Bronchus fibroblast of lung (primary cell): ENCODE results near the gene GORASP2. TPM values are rescaled to one million over a fixed set of nuclear protein-coding genes. Genes with fewer than 3 reads are reported as not detected.

Source experiments
- total RNA-seq: library from RNA; depleted of rRNA; stranded (reverse); fragments of >200 nt; gene quantifications from 2 replicates; pipeline ENCODE4 v1.2.3, GENCODE V29; 2015

The GORASP2 gene
- 104 and 111 TPM in 2 replicates for total RNA-seq

DNA sequence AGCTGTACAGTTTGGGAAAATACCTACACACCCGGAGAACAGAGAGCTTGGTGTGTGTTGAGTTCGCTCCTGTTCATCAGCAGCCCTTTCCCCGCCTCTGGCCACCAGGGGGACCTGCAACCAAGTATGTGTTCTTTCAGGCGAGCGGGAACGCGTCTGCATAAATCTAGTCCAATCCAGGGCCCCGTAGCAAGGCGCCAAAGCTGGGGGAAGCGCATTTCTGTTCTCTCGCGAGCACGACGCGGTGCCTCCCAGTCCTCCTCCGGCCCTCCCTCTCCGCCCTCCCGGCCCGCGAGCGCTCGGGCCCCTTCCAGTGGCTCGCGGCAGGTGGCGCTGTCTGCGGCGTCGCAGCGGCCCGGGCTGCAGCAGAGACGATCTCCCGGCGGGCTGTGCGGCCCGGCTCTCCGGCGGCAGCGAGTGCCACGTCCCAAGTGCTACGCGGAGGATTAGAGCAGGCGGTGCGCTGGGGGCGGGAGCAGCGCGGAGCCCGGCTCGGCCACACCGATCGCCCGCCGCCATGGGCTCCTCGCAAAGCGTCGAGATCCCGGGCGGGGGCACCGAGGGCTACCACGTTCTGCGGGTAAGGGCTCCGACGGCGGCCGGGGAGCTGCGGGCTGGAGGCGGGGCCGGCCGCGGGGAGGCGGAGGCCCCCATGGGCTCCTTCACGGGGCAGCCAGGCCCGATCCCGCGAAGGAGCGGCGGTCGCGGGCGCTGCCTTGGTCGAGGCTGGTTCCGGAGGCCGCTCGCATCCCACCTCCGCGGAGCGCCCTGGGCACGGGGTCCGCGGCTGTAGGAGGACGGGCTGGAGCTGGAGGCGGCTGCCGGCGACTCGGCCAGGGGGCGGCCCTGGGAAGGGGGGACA is at the start of gene GORASP2:
TSS of gene GORASP2 (plus strand) at position 430 of the 862 bp plus-strand sequence. CDS start at position 518, 88 bp downstream.

Other genes with a start within 250 kb of the GORASP2 start
- not detected in 2 replicates for gene SP5, start 213.9 kb upstream of the GORASP2 start, total RNA-seq
- not detected in 2 replicates for gene ERICH2, start 158.9 kb upstream of the GORASP2 start, total RNA-seq
- not detected in 2 replicates for gene GAD1, start 112.4 kb upstream of the GORASP2 start, total RNA-seq
- 4.4 and 11.6 TPM in 2 replicates for gene TLK1, start 231.6 kb downstream of the GORASP2 start, total RNA-seq